ENCODE measurements around the gene CDHR5.

DNA sequence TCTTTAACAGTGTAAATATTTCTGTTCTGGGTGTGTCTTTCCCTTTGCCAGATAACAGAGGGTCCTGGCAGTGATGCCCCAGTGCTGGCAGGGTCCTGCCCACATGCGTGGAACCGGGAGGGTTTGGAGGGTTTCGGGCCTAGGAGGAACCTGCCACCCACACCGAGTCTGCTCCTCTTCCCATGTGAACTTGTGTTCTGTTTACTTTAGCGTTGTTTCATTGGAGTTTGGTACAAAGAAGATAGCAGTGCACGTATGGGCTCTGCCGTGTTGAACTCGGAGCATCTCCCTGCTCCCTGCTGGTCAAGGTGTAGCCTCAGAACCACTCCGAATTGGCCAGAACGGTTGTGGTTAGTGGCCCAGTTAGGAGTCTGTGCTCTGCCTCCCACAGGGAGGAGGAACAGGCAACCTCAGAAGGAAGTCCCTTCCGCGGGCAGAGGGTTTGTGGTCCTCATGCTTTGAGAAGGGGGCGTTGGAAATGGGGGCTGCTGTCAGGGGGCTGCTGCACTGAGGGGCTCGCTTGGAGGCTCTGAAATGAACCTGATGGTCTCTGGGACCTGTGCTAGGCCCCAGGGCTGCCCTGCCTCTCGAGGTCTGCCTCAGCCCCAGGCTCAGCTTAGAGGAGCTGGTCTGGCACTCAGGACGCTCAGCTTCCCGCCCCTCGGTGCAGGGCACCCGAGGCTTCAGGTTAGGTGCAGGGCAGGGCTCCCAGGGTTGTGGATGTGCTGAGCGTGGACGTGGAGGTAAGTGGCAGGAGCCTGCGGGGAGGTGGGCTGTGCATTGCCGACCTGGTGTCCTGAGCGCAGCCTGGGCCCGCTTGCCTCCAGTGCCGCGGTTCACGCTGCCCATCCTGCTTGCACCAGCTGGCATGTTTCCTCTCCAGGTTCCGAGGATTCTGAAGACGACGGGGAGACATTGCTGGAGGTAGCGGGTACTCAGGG lies 38.1 kb downstream of the CDHR5 start:
- TF ChIP-seq, protein P1, sequence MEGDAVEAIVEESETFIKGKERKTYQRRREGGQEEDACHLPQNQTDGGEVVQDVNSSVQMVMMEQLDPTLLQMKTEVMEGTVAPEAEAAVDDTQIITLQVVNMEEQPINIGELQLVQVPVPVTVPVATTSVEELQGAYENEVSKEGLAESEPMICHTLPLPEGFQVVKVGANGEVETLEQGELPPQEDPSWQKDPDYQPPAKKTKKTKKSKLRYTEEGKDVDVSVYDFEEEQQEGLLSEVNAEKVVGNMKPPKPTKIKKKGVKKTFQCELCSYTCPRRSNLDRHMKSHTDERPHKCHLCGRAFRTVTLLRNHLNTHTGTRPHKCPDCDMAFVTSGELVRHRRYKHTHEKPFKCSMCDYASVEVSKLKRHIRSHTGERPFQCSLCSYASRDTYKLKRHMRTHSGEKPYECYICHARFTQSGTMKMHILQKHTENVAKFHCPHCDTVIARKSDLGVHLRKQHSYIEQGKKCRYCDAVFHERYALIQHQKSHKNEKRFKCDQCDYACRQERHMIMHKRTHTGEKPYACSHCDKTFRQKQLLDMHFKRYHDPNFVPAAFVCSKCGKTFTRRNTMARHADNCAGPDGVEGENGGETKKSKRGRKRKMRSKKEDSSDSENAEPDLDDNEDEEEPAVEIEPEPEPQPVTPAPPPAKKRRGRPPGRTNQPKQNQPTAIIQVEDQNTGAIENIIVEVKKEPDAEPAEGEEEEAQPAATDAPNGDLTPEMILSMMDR (IDR thresholded peaks at IDR 0.05), result no peak
- TF ChIP-seq POLR2AphosphoS5 (IDR thresholded peaks at IDR 0.05; ENCODE audit: insufficient read depth in 1 of 2, low read depth in 1 of 2), result no peak

Measured in vagina (tissue), 2 donors.